K562 (cell line): ENCODE data around the gene CISD3. TPM values are rescaled to one million over a fixed set of nuclear protein-coding genes. Genes with fewer than 3 reads are reported as not detected.

Experiments used
- JUND ChIP-seq, 2 experiments: IDR thresholded peaks; 2 replicates in 1 of 2; 3 replicates in 1 of 2; pipeline ENCODE4 v1.6.1; 2011; ENCODE audit warnings: borderline replicate concordance in 2 of 2, low read depth in 2 of 2, low read length in 2 of 2, improper control_type of control experiment in 1 of 2, missing biosample characterization in 1 of 2, missing genetic modification characterization in 1 of 2, missing genetic modification reagents in 1 of 2
- L3MBTL2 ChIP-seq: fragments of 450-650 bp; IDR thresholded peaks from 2 replicates; pipeline ENCODE4 v1.6.1; 2016; ENCODE audit warnings: mild to moderate bottlenecking, moderate library complexity
- LEF1 ChIP-seq: fragments of 450-650 bp; IDR thresholded peaks from 2 replicates; pipeline ENCODE4 v1.6.1; 2016; ENCODE audit warnings: mild to moderate bottlenecking
- MAFF ChIP-seq: IDR thresholded peaks from 2 replicates; pipeline ENCODE4 v1.6.1; 2012; ENCODE audit warnings: low read length, improper control_type of control experiment
- MTA1 ChIP-seq: fragments of 450-650 bp; IDR thresholded peaks from 2 replicates; pipeline ENCODE4 v1.6.1; 2017; ENCODE audit warnings: borderline replicate concordance
- PHTF2 ChIP-seq: fragments of 250-450 bp; sonication (Bioruptor Pico); IDR thresholded peaks from 2 replicates; pipeline ENCODE4 v1.5.0; 2021; ENCODE audit warnings: mild to moderate bottlenecking
- RBM14 ChIP-seq: fragments of 200-400 bp; formaldehyde crosslinking; IDR thresholded peaks from 2 replicates; pipeline ENCODE4 v1.6.1; 2018; ENCODE audit warnings: low read depth, mild to moderate bottlenecking, low read length, moderate library complexity, borderline replicate concordance; ENCODE audit not compliant: insufficient read depth
- STAT5B ChIP-seq: fragments of 250-450 bp; sonication (Bioruptor Pico); IDR thresholded peaks from 2 replicates; pipeline ENCODE4 v1.8.0; 2021; ENCODE audit warnings: mild to moderate bottlenecking, inconsistent platforms
- TOE1 ChIP-seq, 2 experiments: fragments of 450-650 bp in 1 of 2; sonication (generic) in 1 of 2; formaldehyde crosslinking in 1 of 2; IDR thresholded peaks; 2 replicates each; pipeline versions ENCODE4 v1.7.1 to v1.8.0; 2016 to 2022; ENCODE audit warnings: borderline replicate concordance in 2 of 2, mild to moderate bottlenecking in 2 of 2, antibody characterized with exemption in 1 of 2, inconsistent platforms in 1 of 2, low read depth in 1 of 2, missing genetic modification reagents in 1 of 2, moderate library complexity in 1 of 2
- VEZF1 ChIP-seq: fragments of 200-800 bp; sonication (Bioruptor generic); IDR thresholded peaks from 2 replicates; pipeline ENCODE4 v1.6.1; 2017; ENCODE audit warnings: missing genetic modification characterization, missing compliant biosample characterization
- ZBTB5 ChIP-seq: fragments of 450-650 bp; IDR thresholded peaks from 2 replicates; pipeline ENCODE4 v1.6.1; 2017; ENCODE audit warnings: antibody characterized with exemption
- ZNF318 ChIP-seq, 2 experiments: fragments of 450-650 bp; IDR thresholded peaks; 2 replicates each; pipeline ENCODE4 v1.6.1; 2016; ENCODE audit warnings: mild to moderate bottlenecking in 2 of 2, borderline replicate concordance in 1 of 2, low read depth in 1 of 2, moderate library complexity in 1 of 2
- ZNF347 ChIP-seq: fragments of 450-650 bp; formaldehyde crosslinking; IDR thresholded peaks from 2 replicates; pipeline ENCODE4 v1.4.0; 2020; ENCODE audit warnings: low read depth, mild to moderate bottlenecking, moderate library complexity
- ZNF551 ChIP-seq: fragments of 250-450 bp; sonication (Bioruptor Pico); IDR thresholded peaks from 2 replicates; pipeline ENCODE4 v1.5.0; 2021; ENCODE audit warnings: mild to moderate bottlenecking, moderate library complexity
- polyA plus RNA-seq, 8 experiments: library from polyadenylated mRNA; depleted of rRNA in 4 of 8; stranded (reverse) in 5 of 8; unstranded in 3 of 8; fragments of >200 nt; fragmentation: Nextera tagmentation in 2 of 8; fragmentation: Illumina TruSeq in 1 of 8; extraction: Ambion mirVana in 2 of 8; extraction: Trizol in 1 of 8; gene quantifications; 2 replicates each; pipeline versions ENCODE4 v1.2.1 to v1.2.3, GENCODE V29; 2011 to 2014; ENCODE audit warnings: inconsistent platforms in 1 of 8, missing spikeins in 1 of 8
- total RNA-seq, 7 experiments: library from RNA; depleted of rRNA in 6 of 7; stranded (reverse); fragments of >200 nt in 6 of 7; fragmentation: Illumina TruSeq in 2 of 7; extraction: Trizol in 2 of 7; gene quantifications; 2 replicates each; pipeline versions ENCODE4 v1.2.1 to v1.2.3, GENCODE V29; 2011 to 2021; ENCODE audit warnings: low replicate concordance in 1 of 7

CISD3 gene
- total and polyA plus RNA-seq, 9 of the 15 experiments (the other 6 are each of a cell fraction or from before 2014, with no cell fraction given), result 5.0 to 60.7 (median 15.7) TPM

GRCh38 chr17:38752308-38753070 is 22.3 kb downstream of the CISD3 start, which contains the start of gene PSMB3 (continued):
- no peak for TF ChIP-seq VEZF1
- no peak for TF ChIP-seq ZNF347
- peak; percentile 83 for TF ChIP-seq L3MBTL2
- TF ChIP-seq ZNF318 (IDR thresholded peaks at IDR 0.05; ENCODE audit: borderline replicate concordance in 1 of 2, low read depth in 1 of 2), result no peak
- TF ChIP-seq MAFF, result 0 out of 2 replicates have a peak, but pooled peaks have one; percentile 14
- peak; percentile 36; the same call in 1 of the 2 replicates for TF ChIP-seq TOE1 (IDR thresholded peaks at IDR 0.05; ENCODE audit: borderline replicate concordance)
- no peak for TF ChIP-seq TOE1 (CRISPR knock-in tag; IDR thresholded peaks at IDR 0.05; ENCODE audit: borderline replicate concordance, low read depth)
- no peak for TF ChIP-seq ZNF551 (CRISPR knock-in tag)
- TF ChIP-seq LEF1, result no peak
- TF ChIP-seq PHTF2 (CRISPR knock-in tag), result no peak
- no peak for TF ChIP-seq ZBTB5
- no peak for TF ChIP-seq MTA1
- no peak for TF ChIP-seq STAT5B (CRISPR knock-in tag)
- TF ChIP-seq JUND (IDR thresholded peaks at IDR 0.05; ENCODE audit: borderline replicate concordance, low read depth, low read length), result peak; percentile 72
- TF ChIP-seq JUND (tag; IDR thresholded peaks at IDR 0.05; ENCODE audit: borderline replicate concordance, low read depth, low read length), result no peak; the same call in 2 of the 3 replicates
- no peak for TF ChIP-seq RBM14
